GM06990 (cell line): Measurements from ENCODE around the gene SLCO1B1.
"Not testable (repeated sequence)": the region's sequence is repeated elsewhere in the genome, so short reads cannot be mapped to it uniquely, and the experiment has no call there.

Source experiments
- DNase-seq: peaks from one replicate; pipeline ENCODE4 v3.0.0-alpha.2; 2011; ENCODE audit not compliant: insufficient read length; ENCODE audit errors: extremely low read depth
- H3K27me3 ChIP-seq: replicated peaks from 2 replicates; pipeline ENCODE4 v1.6.0; 2011; ENCODE audit warnings: low read length; ENCODE audit not compliant: control insufficient read depth, insufficient read depth
- H3K36me3 ChIP-seq: 2 replicates; pipeline ENCODE4 v1.5.1; 2011; ENCODE audit warnings: low read length; ENCODE audit not compliant: control insufficient read depth, insufficient read depth
- H3K4me3 ChIP-seq: replicated peaks from 2 replicates; pipeline ENCODE4 v1.5.1; 2011; ENCODE audit warnings: low read depth, mild to moderate bottlenecking, control low read depth, low read length
- CTCF ChIP-seq: IDR thresholded peaks from 2 replicates; pipeline ENCODE4 v1.5.1; 2011; ENCODE audit warnings: low read length, control low read depth, mild to moderate bottlenecking, inconsistent platforms; ENCODE audit not compliant: insufficient read depth, poor library complexity, severe bottlenecking

SLCO1B1 gene

GRCh38 chr12:21129351-21129750 is 1.6 kb upstream of the SLCO1B1 start:
- TF ChIP-seq CTCF, result no peak
- no peaks in the 10 kb centered on the region for H3K27me3 ChIP-seq
- no peaks in the 10 kb centered on the region for H3K36me3 ChIP-seq
- no peak for DNase-seq
- no peak overlapping the region for H3K4me3 ChIP-seq

GRCh38 chr12:21129906-21130305 is 1.1 kb upstream of the SLCO1B1 start:
- TF ChIP-seq CTCF, result no peak
- Histone ChIP-seq H3K4me3 (no peak overlapping the region), H3K27me3 (no peaks in the 10 kb centered on the region), H3K36me3 (no peaks in the 10 kb centered on the region)
- no peak for DNase-seq

- H3K4me3 ChIP-seq, DNase-seq, H3K27me3 ChIP-seq, H3K36me3 ChIP-seq: not testable (repeated sequence)
Measured at GRCh38 chr12:21137318-21137999, 6.5 kb downstream of the SLCO1B1 start.

GRCh38 chr12:21138016-21138415 is 7.0 kb downstream of the SLCO1B1 start:
- no peak for TF ChIP-seq CTCF
- no peak overlapping the region for H3K4me3 ChIP-seq
- no peaks in the 10 kb centered on the region for H3K36me3 ChIP-seq
- DNase-seq, result no peak
- no peaks in the 10 kb centered on the region for H3K27me3 ChIP-seq

GRCh38 chr12:21144309-21144708 is 13.3 kb downstream of the SLCO1B1 start:
- no peak for TF ChIP-seq CTCF
- Histone ChIP-seq H3K27me3 (no peaks in the 10 kb centered on the region), H3K36me3 (no peaks in the 10 kb centered on the region), H3K4me3 (no peak overlapping the region)
- DNase-seq, result no peak

- not testable (repeated sequence) for H3K4me3 ChIP-seq, DNase-seq, H3K27me3 ChIP-seq, H3K36me3 ChIP-seq
Measured at GRCh38 chr12:21149861-21150260, 18.9 kb downstream of the SLCO1B1 start.

GRCh38 chr12:21151184-21151583 is 20.2 kb downstream of the SLCO1B1 start:
- TF ChIP-seq CTCF, result no peak
- H3K27me3 ChIP-seq, result no peaks in the 10 kb centered on the region
- no peak overlapping the region for H3K4me3 ChIP-seq
- H3K36me3 ChIP-seq, result no peaks in the 10 kb centered on the region
- DNase-seq, result no peak
